A673 (cell line): ENCODE results near the gene TRIM10.

ENCODE experiments used
- CTCF ChIP-seq: fragments of 300-800, 200-600 bp; sonication (generic); conservative IDR thresholded peaks from 2 replicates; pipeline ENCODE4 v1.5.1; 2017; ENCODE audit warnings: low read depth, mild to moderate bottlenecking, antibody characterized with exemption, low read length, moderate library complexity, mixed read lengths
- EZH2 ChIP-seq: fragments of 200-600 bp; sonication (generic); IDR thresholded peaks from 2 replicates; pipeline ENCODE4 v1.6.1; 2017; ENCODE audit warnings: borderline replicate concordance, low read depth, mild to moderate bottlenecking, mixed read lengths, antibody characterized with exemption, low read length; ENCODE audit not compliant: poor library complexity, severe bottlenecking

DNA sequence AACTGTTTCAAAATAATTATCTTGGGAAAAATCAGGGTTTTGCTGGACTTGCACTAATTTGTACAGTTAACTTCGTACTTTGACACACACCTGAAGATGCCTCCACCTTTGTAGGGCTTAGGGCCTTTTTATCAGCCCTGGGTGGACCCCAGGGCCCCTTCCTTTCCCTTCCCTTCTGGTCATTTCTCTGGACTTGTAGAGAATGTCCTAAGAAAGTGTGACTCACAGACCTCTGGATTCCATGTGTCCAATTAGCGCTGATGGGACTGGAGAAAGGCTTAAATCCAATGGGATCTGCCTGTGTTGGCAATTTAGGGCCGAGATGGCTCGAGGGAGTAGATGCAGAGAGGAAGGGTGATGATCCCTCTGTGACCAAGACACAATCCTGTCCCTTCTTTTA lies 11.7 kb upstream of the TRIM10 start:
- TF ChIP-seq CTCF (no peak), EZH2 (no peak)
